HL-60 (cell line): ENCODE data around the gene ABCC4.

Source experiments
- GABPA ChIP-seq: IDR thresholded peaks from 2 replicates; pipeline ENCODE4 v1.6.1; 2012; ENCODE audit warnings: low read depth
- POLR2AphosphoS5 ChIP-seq: IDR thresholded peaks from 2 replicates; pipeline ENCODE4 v1.6.1; 2012; ENCODE audit warnings: low read depth
- TF ChIP-seq, protein P1 (sequence below): IDR thresholded peaks from one replicate; pipeline ENCODE4 v1.5.1; 2011; ENCODE audit warnings: low read length, control low read depth, inconsistent platforms; ENCODE audit not compliant: insufficient read depth
- TF ChIP-seq, protein P2 (sequence below): IDR thresholded peaks from 2 replicates; pipeline ENCODE4 v1.6.1; 2012; ENCODE audit warnings: low read depth; ENCODE audit not compliant: insufficient replicate concordance

DNA sequence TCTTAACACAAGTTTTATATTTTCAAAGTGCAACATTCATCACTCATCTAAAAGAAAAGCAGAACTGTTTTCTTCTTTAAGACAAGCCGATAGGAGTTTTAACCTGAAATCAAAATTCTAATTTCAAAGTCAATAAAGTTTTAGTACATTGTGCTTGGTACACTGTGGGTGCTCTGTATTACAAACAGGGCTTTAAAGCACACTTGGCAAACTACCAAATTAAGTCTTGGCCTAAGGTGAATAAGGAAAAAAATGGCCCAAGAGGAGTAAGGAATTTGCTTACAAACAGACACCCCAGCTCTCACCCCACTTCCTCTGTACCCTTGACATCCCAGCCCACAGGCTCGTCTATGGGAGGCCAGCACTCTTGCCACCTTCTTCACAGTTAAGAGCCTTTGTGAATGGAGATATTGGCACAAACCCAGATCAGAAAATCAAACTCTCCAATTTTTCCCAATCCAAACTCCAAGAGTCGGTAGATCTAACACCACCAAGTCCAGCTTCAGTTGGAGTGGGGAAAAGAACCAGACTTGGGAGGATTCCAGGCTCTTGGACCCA is 66.0 kb downstream of the ABCC4 start:
- TF ChIP-seq, protein P1, sequence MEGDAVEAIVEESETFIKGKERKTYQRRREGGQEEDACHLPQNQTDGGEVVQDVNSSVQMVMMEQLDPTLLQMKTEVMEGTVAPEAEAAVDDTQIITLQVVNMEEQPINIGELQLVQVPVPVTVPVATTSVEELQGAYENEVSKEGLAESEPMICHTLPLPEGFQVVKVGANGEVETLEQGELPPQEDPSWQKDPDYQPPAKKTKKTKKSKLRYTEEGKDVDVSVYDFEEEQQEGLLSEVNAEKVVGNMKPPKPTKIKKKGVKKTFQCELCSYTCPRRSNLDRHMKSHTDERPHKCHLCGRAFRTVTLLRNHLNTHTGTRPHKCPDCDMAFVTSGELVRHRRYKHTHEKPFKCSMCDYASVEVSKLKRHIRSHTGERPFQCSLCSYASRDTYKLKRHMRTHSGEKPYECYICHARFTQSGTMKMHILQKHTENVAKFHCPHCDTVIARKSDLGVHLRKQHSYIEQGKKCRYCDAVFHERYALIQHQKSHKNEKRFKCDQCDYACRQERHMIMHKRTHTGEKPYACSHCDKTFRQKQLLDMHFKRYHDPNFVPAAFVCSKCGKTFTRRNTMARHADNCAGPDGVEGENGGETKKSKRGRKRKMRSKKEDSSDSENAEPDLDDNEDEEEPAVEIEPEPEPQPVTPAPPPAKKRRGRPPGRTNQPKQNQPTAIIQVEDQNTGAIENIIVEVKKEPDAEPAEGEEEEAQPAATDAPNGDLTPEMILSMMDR, result no peak
- TF ChIP-seq, protein P2, sequence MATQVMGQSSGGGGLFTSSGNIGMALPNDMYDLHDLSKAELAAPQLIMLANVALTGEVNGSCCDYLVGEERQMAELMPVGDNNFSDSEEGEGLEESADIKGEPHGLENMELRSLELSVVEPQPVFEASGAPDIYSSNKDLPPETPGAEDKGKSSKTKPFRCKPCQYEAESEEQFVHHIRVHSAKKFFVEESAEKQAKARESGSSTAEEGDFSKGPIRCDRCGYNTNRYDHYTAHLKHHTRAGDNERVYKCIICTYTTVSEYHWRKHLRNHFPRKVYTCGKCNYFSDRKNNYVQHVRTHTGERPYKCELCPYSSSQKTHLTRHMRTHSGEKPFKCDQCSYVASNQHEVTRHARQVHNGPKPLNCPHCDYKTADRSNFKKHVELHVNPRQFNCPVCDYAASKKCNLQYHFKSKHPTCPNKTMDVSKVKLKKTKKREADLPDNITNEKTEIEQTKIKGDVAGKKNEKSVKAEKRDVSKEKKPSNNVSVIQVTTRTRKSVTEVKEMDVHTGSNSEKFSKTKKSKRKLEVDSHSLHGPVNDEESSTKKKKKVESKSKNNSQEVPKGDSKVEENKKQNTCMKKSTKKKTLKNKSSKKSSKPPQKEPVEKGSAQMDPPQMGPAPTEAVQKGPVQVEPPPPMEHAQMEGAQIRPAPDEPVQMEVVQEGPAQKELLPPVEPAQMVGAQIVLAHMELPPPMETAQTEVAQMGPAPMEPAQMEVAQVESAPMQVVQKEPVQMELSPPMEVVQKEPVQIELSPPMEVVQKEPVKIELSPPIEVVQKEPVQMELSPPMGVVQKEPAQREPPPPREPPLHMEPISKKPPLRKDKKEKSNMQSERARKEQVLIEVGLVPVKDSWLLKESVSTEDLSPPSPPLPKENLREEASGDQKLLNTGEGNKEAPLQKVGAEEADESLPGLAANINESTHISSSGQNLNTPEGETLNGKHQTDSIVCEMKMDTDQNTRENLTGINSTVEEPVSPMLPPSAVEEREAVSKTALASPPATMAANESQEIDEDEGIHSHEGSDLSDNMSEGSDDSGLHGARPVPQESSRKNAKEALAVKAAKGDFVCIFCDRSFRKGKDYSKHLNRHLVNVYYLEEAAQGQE, result no peak
- TF ChIP-seq POLR2AphosphoS5, result no peak
- TF ChIP-seq GABPA, result no peak
